RWPE2 (cell line): ENCODE data around the gene ADAM23.

ENCODE experiments used
- ATAC-seq: fragments of 200-7000 bp; cut with Tn5 transposase; 3 replicates; pipeline ENCODE4 v1.9.1; 2021; ENCODE audit warnings: low read depth
- DNase-seq: peaks from one replicate; pipeline ENCODE4 v3.0.0-alpha.2; 2020; ENCODE audit warnings: low spot score
- H3K27ac ChIP-seq: fragments of 450-650 bp; 2 replicates; pipeline ENCODE4 v1.5.1; 2017; ENCODE audit warnings: mild to moderate bottlenecking; ENCODE audit not compliant: poor library complexity, severe bottlenecking
- H3K27me3 ChIP-seq: fragments of 250-450 bp; sonication (Bioruptor Pico); 2 replicates; pipeline ENCODE4 v1.5.1; 2021; ENCODE audit warnings: mild to moderate bottlenecking, moderate library complexity; ENCODE audit not compliant: insufficient read depth, poor library complexity, severe bottlenecking
- H3K36me3 ChIP-seq: fragments of 250-450 bp; sonication (Bioruptor Pico); 2 replicates; pipeline ENCODE4 v1.5.1; 2020; ENCODE audit warnings: low read depth, mild to moderate bottlenecking, moderate library complexity
- H3K4me1 ChIP-seq: fragments of 250-450 bp; sonication (Bioruptor Pico); 2 replicates; pipeline ENCODE4 v1.5.1; 2021; ENCODE audit warnings: mild to moderate bottlenecking, moderate library complexity; ENCODE audit not compliant: insufficient read depth, poor library complexity, severe bottlenecking
- H3K4me3 ChIP-seq: fragments of 250-450 bp; sonication (Bioruptor Pico); 2 replicates; pipeline ENCODE4 v1.5.1; 2021; ENCODE audit warnings: mild to moderate bottlenecking, moderate library complexity; ENCODE audit not compliant: severe bottlenecking
- H3K9me3 ChIP-seq: fragments of 250-450 bp; sonication (Bioruptor Pico); 2 replicates; pipeline ENCODE4 v1.5.1; 2021; ENCODE audit warnings: mild to moderate bottlenecking, moderate library complexity; ENCODE audit not compliant: severe bottlenecking
- TF ChIP-seq, protein P1 (sequence below): fragments of 450-650 bp; IDR thresholded peaks from one replicate; pipeline ENCODE4 v1.5.1; 2017; ENCODE audit warnings: mild to moderate bottlenecking, moderate library complexity; ENCODE audit not compliant: poor library complexity, severe bottlenecking

The ADAM23 gene

DNA sequence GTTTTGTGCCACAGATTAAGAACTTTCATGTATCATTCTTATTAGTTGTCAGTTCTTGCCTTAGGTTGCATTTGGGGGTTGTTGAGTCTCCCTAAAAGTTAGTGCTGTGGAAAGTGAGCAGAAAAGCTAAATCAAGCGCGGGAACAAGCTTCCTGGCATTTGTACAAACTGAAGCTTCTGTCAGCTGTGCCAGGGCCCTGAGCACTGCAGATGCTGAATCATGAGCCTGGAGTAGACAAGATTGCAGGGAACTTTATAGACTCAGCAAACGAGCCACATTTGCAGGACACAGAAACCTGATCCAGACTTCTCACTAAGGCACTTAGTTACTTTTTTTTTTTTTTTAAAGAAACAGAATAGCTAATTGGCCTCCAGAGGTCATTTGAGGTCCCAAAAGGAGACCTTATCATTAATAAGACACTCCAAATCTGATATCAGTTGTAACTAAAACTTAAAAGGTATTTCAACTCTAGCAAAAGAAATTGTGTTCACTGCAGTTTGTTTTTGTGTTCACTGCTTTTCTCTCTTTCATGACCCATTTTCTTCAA lies 88.7 kb downstream of the ADAM23 start:
- Histone ChIP-seq H3K4me1 (peaks cover 2% of the 10 kb centered on the region), H3K4me3 (no peak overlapping the region), H3K27ac (no peak overlapping the region), H3K36me3 (no peaks in the 10 kb centered on the region), H3K27me3 (no peaks in the 10 kb centered on the region), H3K9me3 (no peaks in the 10 kb centered on the region)
- TF ChIP-seq, protein P1, sequence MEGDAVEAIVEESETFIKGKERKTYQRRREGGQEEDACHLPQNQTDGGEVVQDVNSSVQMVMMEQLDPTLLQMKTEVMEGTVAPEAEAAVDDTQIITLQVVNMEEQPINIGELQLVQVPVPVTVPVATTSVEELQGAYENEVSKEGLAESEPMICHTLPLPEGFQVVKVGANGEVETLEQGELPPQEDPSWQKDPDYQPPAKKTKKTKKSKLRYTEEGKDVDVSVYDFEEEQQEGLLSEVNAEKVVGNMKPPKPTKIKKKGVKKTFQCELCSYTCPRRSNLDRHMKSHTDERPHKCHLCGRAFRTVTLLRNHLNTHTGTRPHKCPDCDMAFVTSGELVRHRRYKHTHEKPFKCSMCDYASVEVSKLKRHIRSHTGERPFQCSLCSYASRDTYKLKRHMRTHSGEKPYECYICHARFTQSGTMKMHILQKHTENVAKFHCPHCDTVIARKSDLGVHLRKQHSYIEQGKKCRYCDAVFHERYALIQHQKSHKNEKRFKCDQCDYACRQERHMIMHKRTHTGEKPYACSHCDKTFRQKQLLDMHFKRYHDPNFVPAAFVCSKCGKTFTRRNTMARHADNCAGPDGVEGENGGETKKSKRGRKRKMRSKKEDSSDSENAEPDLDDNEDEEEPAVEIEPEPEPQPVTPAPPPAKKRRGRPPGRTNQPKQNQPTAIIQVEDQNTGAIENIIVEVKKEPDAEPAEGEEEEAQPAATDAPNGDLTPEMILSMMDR, result no peak
- DNase-seq, result no peak
- no peak for ATAC-seq

DNA sequence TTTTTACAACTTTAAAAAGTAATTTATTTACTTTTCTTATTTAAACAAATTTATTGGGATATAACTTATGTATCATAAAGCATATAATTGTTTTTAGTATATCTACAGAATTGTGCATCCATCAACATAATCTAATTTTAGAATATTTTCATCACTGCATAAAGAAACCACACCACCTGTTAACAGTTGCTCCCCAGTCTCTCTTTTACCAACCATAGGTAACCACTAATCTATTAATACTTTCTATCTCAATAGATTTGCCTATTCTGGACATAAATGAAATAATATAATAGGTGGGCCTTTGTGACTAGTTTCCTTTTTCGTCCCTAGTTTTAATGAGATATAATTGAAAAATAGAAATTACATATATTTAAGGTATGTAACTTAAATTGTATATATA lies 90.6 kb downstream of the ADAM23 start:
- H3K4me3 ChIP-seq, result no peak overlapping the region
- no peaks in the 10 kb centered on the region for H3K4me1 ChIP-seq
- H3K9me3 ChIP-seq, result no peaks in the 10 kb centered on the region
- no peaks in the 10 kb centered on the region for H3K36me3 ChIP-seq
- TF ChIP-seq, protein P1, result no peak
- DNase-seq (no peak), ATAC-seq (no peak)
- H3K27ac ChIP-seq, result no peak overlapping the region
- H3K27me3 ChIP-seq, result no peaks in the 10 kb centered on the region

DNA sequence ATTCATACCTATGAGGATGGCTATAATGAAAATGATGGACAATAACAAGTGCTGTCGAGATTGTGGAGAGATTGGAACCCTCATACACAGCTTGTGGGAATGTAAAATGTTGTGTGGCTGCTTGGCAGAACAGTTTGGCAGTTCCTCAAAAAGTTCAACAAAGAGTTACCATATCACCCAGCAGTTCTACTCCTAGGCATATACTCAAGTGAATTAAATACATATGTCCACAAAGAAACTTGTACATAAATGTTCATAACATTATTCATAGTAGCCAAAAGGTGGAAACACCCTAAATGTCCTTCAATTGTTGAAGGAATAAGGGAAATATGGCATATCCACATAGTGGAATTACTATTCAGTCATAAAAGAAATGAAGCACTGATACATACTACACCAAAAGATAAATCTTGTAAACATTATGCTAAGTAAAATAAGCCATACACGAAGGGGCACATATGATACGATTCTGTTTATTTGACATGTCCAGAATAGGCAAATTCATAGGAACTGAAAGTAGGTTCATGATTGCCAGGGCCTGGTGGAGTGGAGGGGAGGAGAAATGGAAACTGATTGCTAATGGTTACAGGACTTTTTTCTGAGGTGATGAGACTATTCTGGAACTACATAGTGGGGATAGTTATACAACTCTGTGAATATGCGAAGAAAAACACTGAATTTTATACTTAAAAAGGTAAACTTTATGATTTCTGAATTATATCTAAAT lies 92.1 kb downstream of the ADAM23 start:
- ATAC-seq, result no peak
- Histone ChIP-seq H3K4me1 (no peaks in the 10 kb centered on the region), H3K27ac (no peak overlapping the region), H3K36me3 (no peaks in the 10 kb centered on the region), H3K9me3 (no peaks in the 10 kb centered on the region), H3K27me3 (no peaks in the 10 kb centered on the region), H3K4me3 (no peak overlapping the region)
- TF ChIP-seq, protein P1, result no peak
- no peak for DNase-seq

DNA sequence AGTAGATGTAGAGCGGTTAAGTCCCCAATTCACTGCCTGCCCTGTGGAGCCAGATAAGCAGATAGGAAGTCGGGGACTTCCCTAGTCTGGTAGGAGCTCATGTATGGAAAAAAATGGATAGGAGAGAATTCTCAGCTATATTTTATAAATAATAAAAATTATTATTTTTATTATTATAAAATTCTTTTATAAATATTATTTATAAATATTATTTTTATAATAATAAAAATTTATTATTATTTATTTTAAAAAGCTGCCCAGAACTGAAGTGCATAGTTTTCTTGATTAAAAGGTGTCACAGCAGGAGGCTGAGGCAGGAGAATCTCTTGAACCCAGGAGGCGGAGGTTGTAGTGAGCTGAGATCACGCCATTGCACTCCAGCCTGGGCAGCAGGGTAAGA lies 97.4 kb downstream of the ADAM23 start:
- Histone ChIP-seq H3K27me3 (no peaks in the 10 kb centered on the region), H3K36me3 (no peaks in the 10 kb centered on the region), H3K27ac (no peak overlapping the region), H3K4me1 (no peaks in the 10 kb centered on the region), H3K4me3 (no peak overlapping the region), H3K9me3 (no peaks in the 10 kb centered on the region)
- DNase-seq, result no peak
- ATAC-seq, result no peak
- TF ChIP-seq, protein P1, result no peak

DNA sequence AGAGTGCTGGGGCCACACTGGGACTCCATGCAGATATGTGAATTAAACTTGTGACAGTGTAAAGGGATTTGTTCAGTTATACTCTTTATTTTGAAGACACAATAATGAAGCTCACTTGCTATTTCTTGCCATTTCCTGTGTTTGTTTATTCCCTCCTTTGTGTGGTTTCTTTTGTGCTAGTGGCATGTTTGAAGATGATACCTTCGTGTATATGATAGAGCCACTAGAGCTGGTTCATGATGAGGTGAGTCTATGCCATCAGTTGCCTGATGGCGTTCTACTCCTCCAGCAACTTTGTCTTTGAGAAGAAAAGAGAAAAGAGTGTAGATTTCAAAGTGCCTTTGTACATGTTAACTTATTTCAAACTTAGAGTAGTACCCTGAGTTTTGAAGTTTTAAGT lies 99.7 kb downstream of the ADAM23 start:
- ATAC-seq, result no peak
- no peak for DNase-seq
- Histone ChIP-seq H3K27ac (no peak overlapping the region), H3K36me3 (no peaks in the 10 kb centered on the region), H3K4me1 (no peaks in the 10 kb centered on the region), H3K9me3 (no peaks in the 10 kb centered on the region), H3K4me3 (no peak overlapping the region), H3K27me3 (no peaks in the 10 kb centered on the region)
- TF ChIP-seq, protein P1, result no peak
